BLaER1 treated with 17β-estradiol and CSF1 and Interleukin-3, amounts not matched to agents 10 nM and 100 nM (cell line): ENCODE measurements around the gene PADI2.

ENCODE experiments used
- H3K27ac ChIP-seq, 11 experiments: shearing (Covaris generic); formaldehyde crosslinking; 2 replicates each; pipeline ENCODE4 v1.8.1; 2022
- H3K27me3 ChIP-seq, 11 experiments: shearing (Covaris generic); formaldehyde crosslinking; 2 replicates each; pipeline ENCODE4 v1.8.1; 2022
- H3K36me3 ChIP-seq, 11 experiments: shearing (Covaris generic); formaldehyde crosslinking; 2 replicates each; pipeline ENCODE4 v1.8.1; 2022
- H3K4me1 ChIP-seq, 10 experiments: shearing (Covaris generic); formaldehyde crosslinking; 2 replicates each; pipeline ENCODE4 v1.8.1; 2022
- H3K4me2 ChIP-seq, 11 experiments: shearing (Covaris generic); formaldehyde crosslinking; 2 replicates each; pipeline ENCODE4 v1.8.1; 2022
- H3K4me3 ChIP-seq, 10 experiments: shearing (Covaris generic); formaldehyde crosslinking; 2 replicates each; pipeline ENCODE4 v1.8.1; 2022
- H3K9ac ChIP-seq, 11 experiments: shearing (Covaris generic); formaldehyde crosslinking; 2 replicates each; pipeline ENCODE4 v1.8.1; 2022
- H3K9me3 ChIP-seq, 11 experiments: shearing (Covaris generic); formaldehyde crosslinking; replicated peaks in 1 of 11; 2 replicates each; pipeline ENCODE4 v1.8.1; 2022
- H4K20me1 ChIP-seq, 11 experiments: shearing (Covaris generic); formaldehyde crosslinking; 2 replicates each; pipeline ENCODE4 v1.8.1; 2022
- Cebpa-rat ChIP-seq, 11 experiments: shearing (Covaris generic); IDR thresholded peaks; 2 replicates each; pipeline ENCODE4 v1.8.1; 2022

PADI2 gene

GRCh38 chr1:17119076-17119772 lies at the start of gene PADI2:
Gene PADI2, minus strand, starts transcription at chr1:17119451. Its CDS starts 80 bp downstream, at chr1:17119371.
- peaks cover 0 to 24% (median 0%) of the 10 kb centered on the region in 11 experiments; a peak in 6 of 22 replicates for H4K20me1 ChIP-seq
- no peaks in the 10 kb centered on the region for H3K36me3 ChIP-seq
- no peak for TF ChIP-seq Cebpa-rat (IDR thresholded peaks at IDR 0.05)
- peaks cover 19 to 25% (median 21%) of the 10 kb centered on the region in 11 experiments for H3K27me3 ChIP-seq
- H3K4me2 ChIP-seq, result peak within 1 kb of the TSS; percentile 96 to 100 (median 100)
- peak within 1 kb of the TSS in 7 of 11 experiments; percentile 46 to 78 (median 55); a peak in 14 of 22 replicates for H3K27ac ChIP-seq
- H3K9me3 ChIP-seq, result no peaks in the 10 kb centered on the region
- H3K4me1 ChIP-seq, result peaks cover 50 to 65% (median 58%) of the 10 kb centered on the region in 10 experiments
- peak within 1 kb of the TSS; percentile 54 to 72 (median 62) for H3K4me3 ChIP-seq
- peak within 1 kb of the TSS; percentile 12 to 73 (median 51); a peak in 19 of 22 replicates for H3K9ac ChIP-seq

GRCh38 chr1:17168091-17168876 lies 49.0 kb upstream of the PADI2 start:
- no peak for TF ChIP-seq Cebpa-rat (IDR thresholded peaks at IDR 0.05)
- no peak overlapping the region for H3K4me3 ChIP-seq
- peaks cover 0 to 6% (median under 1%) of the 10 kb centered on the region in 11 experiments; a peak in 8 of 22 replicates for H3K9me3 ChIP-seq
- H3K4me2 ChIP-seq, result no peak overlapping the region
- no peak overlapping the region for H3K9ac ChIP-seq
- H4K20me1 ChIP-seq, result no peaks in the 10 kb centered on the region
- no peaks in the 10 kb centered on the region for H3K27me3 ChIP-seq
- H3K4me1 ChIP-seq, result no peaks in the 10 kb centered on the region
- no peaks in the 10 kb centered on the region for H3K36me3 ChIP-seq
- no peak overlapping the region for H3K27ac ChIP-seq

GRCh38 chr1:17167786-17168090 lies 48.5 kb upstream of the PADI2 start:
- Histone ChIP-seq H4K20me1 (no peaks in the 10 kb centered on the region), H3K4me2 (no peak overlapping the region), H3K4me1 (no peaks in the 10 kb centered on the region), H3K9ac (no peak overlapping the region), H3K4me3 (no peak overlapping the region), H3K27me3 (no peaks in the 10 kb centered on the region), H3K9me3 (0 out of 22 replicates have a peak, but pooled peaks cover 0 to 1% (median 0%) of the 10 kb centered on the region in 11 experiments), H3K27ac (no peak overlapping the region), H3K36me3 (no peaks in the 10 kb centered on the region)
- no peak for TF ChIP-seq Cebpa-rat (IDR thresholded peaks at IDR 0.05)

- no peaks in the 10 kb centered on the region for H3K4me1 ChIP-seq
- no peaks in the 10 kb centered on the region for H4K20me1 ChIP-seq
- H3K27me3 ChIP-seq, result no peaks in the 10 kb centered on the region
- no peak overlapping the region for H3K4me2 ChIP-seq
- no peak for TF ChIP-seq Cebpa-rat (IDR thresholded peaks at IDR 0.05)
- no peaks in the 10 kb centered on the region for H3K9me3 ChIP-seq
- no peaks in the 10 kb centered on the region for H3K36me3 ChIP-seq
- H3K9ac ChIP-seq, result no peak overlapping the region
- no peak overlapping the region for H3K27ac ChIP-seq
- no peak overlapping the region for H3K4me3 ChIP-seq
Measured at GRCh38 chr1:17167041-17167785, 48.0 kb upstream of the PADI2 start.

GRCh38 chr1:17165823-17166222 lies 46.6 kb upstream of the PADI2 start:
- no peaks in the 10 kb centered on the region for H3K9me3 ChIP-seq
- H3K36me3 ChIP-seq, result no peaks in the 10 kb centered on the region
- H3K4me3 ChIP-seq, result no peak overlapping the region
- no peaks in the 10 kb centered on the region for H4K20me1 ChIP-seq
- peaks cover 0 to 4% (median 0%) of the 10 kb centered on the region in 10 experiments; a peak in 1 of 20 replicates for H3K4me1 ChIP-seq
- H3K27me3 ChIP-seq, result no peaks in the 10 kb centered on the region
- TF ChIP-seq Cebpa-rat (IDR thresholded peaks at IDR 0.05), result no peak
- no peak overlapping the region for H3K4me2 ChIP-seq
- H3K27ac ChIP-seq, result no peak overlapping the region
- H3K9ac ChIP-seq, result no peak overlapping the region

- Histone ChIP-seq H3K27ac (no peak overlapping the region), H3K27me3 (no peaks in the 10 kb centered on the region)
Measured at GRCh38 chr1:17163789-17164666, 44.8 kb upstream of the PADI2 start.

GRCh38 chr1:17163371-17163770 lies 44.1 kb upstream of the PADI2 start:
- Histone ChIP-seq H3K4me1 (peaks cover 0 to 4% (median 0%) of the 10 kb centered on the region in 10 experiments; a peak in 1 of 20 replicates), H3K27ac (no peak overlapping the region), H3K27me3 (no peaks in the 10 kb centered on the region), H4K20me1 (no peaks in the 10 kb centered on the region), H3K4me3 (no peak overlapping the region), H3K9me3 (no peaks in the 10 kb centered on the region), H3K4me2 (no peak overlapping the region), H3K36me3 (no peaks in the 10 kb centered on the region), H3K9ac (no peak overlapping the region)
- TF ChIP-seq Cebpa-rat (IDR thresholded peaks at IDR 0.05), result no peak

More at GRCh38 chr1:17163789-17164666, 44.8 kb upstream of the PADI2 start:
- Histone ChIP-seq H3K4me2 (no peak overlapping the region), H3K9ac (no peak overlapping the region), H3K4me3 (no peak overlapping the region), H3K9me3 (no peaks in the 10 kb centered on the region), H3K36me3 (no peaks in the 10 kb centered on the region), H4K20me1 (no peaks in the 10 kb centered on the region), H3K4me1 (peaks cover 0 to 4% (median 0%) of the 10 kb centered on the region in 10 experiments; a peak in 1 of 20 replicates)
- no peak for TF ChIP-seq Cebpa-rat (IDR thresholded peaks at IDR 0.05)

GRCh38 chr1:17162941-17163340 lies 43.7 kb upstream of the PADI2 start:
- Histone ChIP-seq H3K9ac (no peak overlapping the region), H3K4me3 (no peak overlapping the region), H3K9me3 (no peaks in the 10 kb centered on the region), H3K27ac (no peak overlapping the region), H3K4me1 (peaks cover 0 to 4% (median 0%) of the 10 kb centered on the region in 10 experiments; a peak in 1 of 20 replicates), H3K27me3 (no peaks in the 10 kb centered on the region), H3K36me3 (no peaks in the 10 kb centered on the region), H3K4me2 (no peak overlapping the region), H4K20me1 (no peaks in the 10 kb centered on the region)
- no peak for TF ChIP-seq Cebpa-rat (IDR thresholded peaks at IDR 0.05)
